Gastroesophageal sphincter (tissue), 4 donors: Measurements from ENCODE around the gene ABCC1. TPM values are rescaled to one million over a fixed set of nuclear protein-coding genes. Genes with fewer than 3 reads are reported as not detected.

Experiments used
- ATAC-seq: fragments of 150-250 bp; one replicate; pipeline ENCODE4 v1.9.1; 2016; ENCODE audit warnings: mild to moderate bottlenecking, moderate library complexity
- H3K27ac ChIP-seq, 4 donors: fragments of 200-600 bp; sonication (generic) in 3 of 4; 1 replicate in 3 of 4; 2 replicates in 1 of 4; pipeline ENCODE4 v1.5.1; 2016 to 2019
- H3K27me3 ChIP-seq: fragments of 200-600 bp; sonication (generic); one replicate; pipeline ENCODE4 v1.5.1; 2019
- H3K36me3 ChIP-seq, 2 donors: fragments of 200-600 bp; sonication (generic); one replicate each; pipeline ENCODE4 v1.5.1; 2019; ENCODE audit warnings: control low read depth in 1 of 2
- H3K4me1 ChIP-seq, 3 donors: fragments of 200-600 bp; sonication (generic); 1 replicate in 2 of 3; 2 replicates in 1 of 3; pipeline ENCODE4 v1.5.1; 2016 to 2019; ENCODE audit warnings: control low read depth in 2 of 3
- H3K4me3 ChIP-seq, 2 donors: fragments of 200-600 bp; sonication (generic); one replicate each; pipeline ENCODE4 v1.5.1; 2019; ENCODE audit warnings: mild to moderate bottlenecking in 1 of 2, moderate library complexity in 1 of 2
- H3K9me3 ChIP-seq, 3 donors: fragments of 200-600 bp; sonication (generic); one replicate each; pipeline ENCODE4 v1.5.1; 2017 to 2019; ENCODE audit warnings: control low read depth in 2 of 3
- EP300 ChIP-seq: sonication (generic); formaldehyde crosslinking; IDR thresholded peaks from one replicate; pipeline ENCODE4 v1.6.1; 2017; ENCODE audit warnings: antibody characterized with exemption, mild to moderate bottlenecking
- POLR2A ChIP-seq, 2 donors: fragments of 450-650 bp; IDR thresholded peaks; one replicate each; pipeline ENCODE4 v1.6.1; 2017; ENCODE audit warnings: antibody characterized with exemption in 2 of 2, mild to moderate bottlenecking in 2 of 2, moderate library complexity in 1 of 2
- POLR2AphosphoS5 ChIP-seq: sonication (generic); formaldehyde crosslinking; IDR thresholded peaks from one replicate; pipeline ENCODE4 v1.6.1; 2017; ENCODE audit warnings: antibody characterized with exemption
- WGBS, 2 donors: methylation state at CpG; one replicate each; pipeline ENCODE4 v1.1.5; 2018; ENCODE audit warnings: low coverage in 1 of 2; 5-methylcytosine and 5-hydroxymethylcytosine counted together
- total RNA-seq, 4 donors: library from RNA; depleted of rRNA; stranded (reverse); fragments of >200 nt; gene quantifications; one replicate each; pipeline ENCODE4 v1.1.0, GENCODE V29; 2016
- TF ChIP-seq, protein P1 (sequence below), 4 experiments: fragments of 200-600 bp in 2 of 4; fragments of 450-650 bp in 2 of 4; sonication (generic) in 1 of 4; IDR thresholded peaks; one replicate each; pipeline ENCODE4 v1.5.1; 2017 to 2019; ENCODE audit warnings: antibody characterized with exemption in 4 of 4, mild to moderate bottlenecking in 2 of 4, moderate library complexity in 2 of 4

Gene ABCC1
- total RNA-seq, 4 donors from 2014 or later = 50.8 to 122 (median 63.1) TPM

DNA sequence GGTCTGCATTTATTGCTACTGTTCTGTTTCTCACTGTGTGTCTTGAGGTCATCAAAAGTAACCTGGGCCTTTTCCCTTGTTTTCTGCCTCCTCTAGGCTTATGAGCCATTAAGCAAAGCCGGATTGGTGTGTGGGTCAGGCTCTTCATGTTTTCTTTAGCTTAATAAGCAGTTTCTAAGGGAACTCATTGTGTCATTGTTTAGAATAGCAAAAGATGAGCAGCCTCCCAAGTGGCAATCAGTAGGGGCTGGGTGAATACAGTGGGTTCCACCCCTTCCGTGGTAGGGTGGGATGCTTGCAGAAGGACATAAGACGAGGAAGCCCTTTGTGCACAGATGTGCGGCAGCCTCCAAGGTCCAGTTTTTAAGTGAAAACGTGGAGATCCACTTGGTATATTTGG lies 34.5 kb downstream of the ABCC1 start:
- peaks cover 0 to 85% (median 24%) of the 10 kb centered on the region in 3 donors for H3K4me1 ChIP-seq
- no peaks in the 10 kb centered on the region for H3K9me3 ChIP-seq
- peak overlapping the region in 3 of 4 donors; percentile 69 to 83 (median 81) for H3K27ac ChIP-seq
- TF ChIP-seq POLR2AphosphoS5 (peak; percentile 8), EP300 (no peak)
- TF ChIP-seq, protein P1, sequence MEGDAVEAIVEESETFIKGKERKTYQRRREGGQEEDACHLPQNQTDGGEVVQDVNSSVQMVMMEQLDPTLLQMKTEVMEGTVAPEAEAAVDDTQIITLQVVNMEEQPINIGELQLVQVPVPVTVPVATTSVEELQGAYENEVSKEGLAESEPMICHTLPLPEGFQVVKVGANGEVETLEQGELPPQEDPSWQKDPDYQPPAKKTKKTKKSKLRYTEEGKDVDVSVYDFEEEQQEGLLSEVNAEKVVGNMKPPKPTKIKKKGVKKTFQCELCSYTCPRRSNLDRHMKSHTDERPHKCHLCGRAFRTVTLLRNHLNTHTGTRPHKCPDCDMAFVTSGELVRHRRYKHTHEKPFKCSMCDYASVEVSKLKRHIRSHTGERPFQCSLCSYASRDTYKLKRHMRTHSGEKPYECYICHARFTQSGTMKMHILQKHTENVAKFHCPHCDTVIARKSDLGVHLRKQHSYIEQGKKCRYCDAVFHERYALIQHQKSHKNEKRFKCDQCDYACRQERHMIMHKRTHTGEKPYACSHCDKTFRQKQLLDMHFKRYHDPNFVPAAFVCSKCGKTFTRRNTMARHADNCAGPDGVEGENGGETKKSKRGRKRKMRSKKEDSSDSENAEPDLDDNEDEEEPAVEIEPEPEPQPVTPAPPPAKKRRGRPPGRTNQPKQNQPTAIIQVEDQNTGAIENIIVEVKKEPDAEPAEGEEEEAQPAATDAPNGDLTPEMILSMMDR (IDR thresholded peaks at IDR 0.05) = no peak
- H3K4me3 ChIP-seq = no peak overlapping the region
- no peaks in the 10 kb centered on the region for H3K27me3 ChIP-seq
- peak; percentile 29 for ATAC-seq
- WGBS, 2 donors = 27 to 32% methylated on average over 5 of the region's 5 CpGs
- H3K36me3 ChIP-seq = peaks cover 0 to 4% of the 10 kb centered on the region in 2 donors

DNA sequence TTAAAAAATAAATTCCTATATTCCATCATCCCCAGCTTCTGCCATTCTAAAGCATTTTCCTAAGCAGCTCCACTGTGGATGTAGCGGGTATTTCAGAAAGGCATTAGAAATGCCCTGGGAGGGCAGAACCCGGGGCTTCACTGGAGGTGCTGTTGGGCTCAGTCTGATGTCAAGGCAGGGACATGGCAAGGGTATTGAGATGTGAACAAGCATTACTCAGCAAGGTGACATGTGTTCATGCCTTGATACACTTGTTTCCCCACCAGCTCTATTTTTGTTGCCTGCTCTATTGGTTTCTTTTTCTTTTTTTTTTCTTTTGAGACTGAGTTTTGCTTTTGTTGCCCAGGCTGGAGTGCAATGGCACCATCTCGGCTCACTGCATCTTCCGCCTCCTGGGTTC lies 35.7 kb downstream of the ABCC1 start:
- no peak overlapping the region for H3K4me3 ChIP-seq
- no peaks in the 10 kb centered on the region for H3K27me3 ChIP-seq
- peaks cover 0 to 90% (median 24%) of the 10 kb centered on the region in 3 donors for H3K4me1 ChIP-seq
- TF ChIP-seq POLR2A (IDR thresholded peaks at IDR 0.05) (no peak), POLR2AphosphoS5 (no peak), EP300 (no peak)
- TF ChIP-seq, protein P1 (IDR thresholded peaks at IDR 0.05) = no peak
- WGBS, 2 donors = 75 to 91% methylated on average over 2 to 4 of the region's 4 CpGs
- H3K27ac ChIP-seq = peak overlapping the region in 3 of 4 donors; percentile 81 to 86 (median 83)
- peaks cover 0 to 4% of the 10 kb centered on the region in 2 donors for H3K36me3 ChIP-seq
- ATAC-seq = no peak
- H3K9me3 ChIP-seq = no peaks in the 10 kb centered on the region

DNA sequence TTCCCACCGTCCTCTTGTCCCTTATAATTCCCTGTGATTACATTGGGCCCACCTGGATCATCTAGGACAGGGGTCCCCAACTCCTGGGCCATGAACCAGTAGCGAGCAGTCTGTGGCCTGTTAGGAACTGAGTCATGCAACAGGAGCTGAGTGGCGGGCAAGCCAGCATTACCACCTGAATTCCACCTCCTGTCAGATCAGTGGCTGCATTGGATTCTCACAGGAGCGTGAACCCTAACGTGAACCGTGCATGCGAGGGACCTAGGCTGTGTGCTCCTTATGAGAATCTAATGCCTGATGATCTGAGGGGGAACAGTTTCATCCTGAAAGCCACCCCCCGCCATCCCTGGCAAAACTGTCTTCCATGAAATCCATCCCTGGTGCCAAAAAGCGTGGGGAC lies 36.8 kb downstream of the ABCC1 start:
- Histone ChIP-seq H3K9me3 (no peaks in the 10 kb centered on the region), H3K27ac (peak overlapping the region in 3 of 4 donors; percentile 81 to 86 (median 83)), H3K27me3 (no peaks in the 10 kb centered on the region), H3K36me3 (peaks cover 0 to 4% of the 10 kb centered on the region in 2 donors), H3K4me3 (no peak overlapping the region), H3K4me1 (peaks cover 0 to 88% (median 20%) of the 10 kb centered on the region in 3 donors)
- no peak for ATAC-seq
- TF ChIP-seq, protein P1 (IDR thresholded peaks at IDR 0.05) = no peak
- TF ChIP-seq POLR2A (IDR thresholded peaks at IDR 0.05) (no peak), POLR2AphosphoS5 (no peak), EP300 (no peak)
- WGBS, 2 donors = 92% methylated on average over 4 of the region's 9 CpGs; no CpG with 5 or more reads in 1 of the 2 donors

DNA sequence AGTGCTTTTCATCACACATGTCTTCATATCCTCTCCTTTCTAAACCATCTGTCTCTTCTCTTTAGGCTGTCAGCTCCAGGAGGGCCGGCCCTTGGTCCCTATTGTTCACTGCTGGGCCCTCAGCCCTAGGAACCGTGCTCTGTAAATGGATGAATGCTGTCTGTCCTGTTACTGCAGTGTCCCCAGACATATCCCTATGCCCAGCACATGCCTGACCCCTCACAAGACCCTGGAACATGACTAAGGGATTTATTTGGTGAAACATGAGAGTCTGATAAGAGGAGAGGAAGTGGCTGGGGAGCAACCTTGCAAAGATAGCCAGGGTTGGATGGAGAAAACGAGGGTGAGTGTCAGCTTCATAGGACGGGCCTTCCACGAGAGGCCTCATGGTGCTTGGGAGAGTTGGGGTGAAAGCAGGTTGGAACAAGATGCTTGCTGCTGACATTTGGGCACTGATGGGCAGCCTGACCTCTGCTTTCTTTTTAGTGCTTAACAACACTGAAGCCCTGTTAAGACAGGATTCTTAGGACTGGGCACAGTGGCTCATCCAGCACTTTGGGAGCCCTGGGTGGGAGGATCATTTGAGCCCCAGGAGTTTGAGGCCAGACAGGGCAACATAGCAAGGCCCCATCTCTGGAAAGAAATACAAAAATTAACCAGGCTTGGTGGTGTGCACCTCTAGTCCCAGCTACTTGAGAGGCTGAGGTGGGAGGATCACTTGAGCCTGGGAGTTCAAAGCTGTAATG lies 39.0 kb downstream of the ABCC1 start:
- peak overlapping the region; percentile 67 to 86 (median 82) for H3K27ac ChIP-seq
- WGBS, 2 donors = 35 to 44% methylated on average over 4 to 5 of the region's 5 CpGs
- no peaks in the 10 kb centered on the region for H3K27me3 ChIP-seq
- TF ChIP-seq EP300 (no peak), POLR2AphosphoS5 (no peak), POLR2A (IDR thresholded peaks at IDR 0.05) (no peak)
- TF ChIP-seq, protein P1 (IDR thresholded peaks at IDR 0.05) = no peak
- peaks cover 0 to 95% (median 14%) of the 10 kb centered on the region in 3 donors for H3K4me1 ChIP-seq
- H3K36me3 ChIP-seq = no peaks in the 10 kb centered on the region
- peak; percentile 37 for ATAC-seq
- no peak overlapping the region for H3K4me3 ChIP-seq
- no peaks in the 10 kb centered on the region for H3K9me3 ChIP-seq

DNA sequence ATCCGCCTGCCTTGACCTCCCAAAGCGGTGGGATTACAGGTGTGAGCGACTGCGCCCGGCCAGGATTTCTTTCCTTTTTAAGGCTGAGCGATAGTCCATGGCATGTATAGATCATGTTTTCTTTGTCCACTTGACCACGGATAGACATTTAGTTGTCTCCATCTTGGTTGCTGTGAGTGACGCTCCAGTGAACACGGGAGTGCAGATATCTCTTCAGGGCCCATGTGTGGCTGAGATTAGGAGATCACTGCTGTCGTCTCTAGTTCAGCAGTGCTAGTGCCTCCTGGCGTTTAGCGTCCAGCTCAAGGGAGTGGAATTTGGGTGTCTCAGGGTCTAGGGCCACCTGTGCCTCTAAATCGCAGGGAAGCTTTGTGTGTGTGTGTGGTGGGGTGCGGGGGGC lies 41.5 kb downstream of the ABCC1 start:
- peak overlapping the region in 3 of 4 donors; percentile 81 to 85 (median 83) for H3K27ac ChIP-seq
- no peaks in the 10 kb centered on the region for H3K27me3 ChIP-seq
- no peak for ATAC-seq
- no peak for TF ChIP-seq POLR2AphosphoS5
- TF ChIP-seq POLR2A (IDR thresholded peaks at IDR 0.05) = no peak
- TF ChIP-seq, protein P1 (IDR thresholded peaks at IDR 0.05) = no peak
- TF ChIP-seq EP300 = no peak
- H3K9me3 ChIP-seq = no peaks in the 10 kb centered on the region
- H3K4me1 ChIP-seq = peaks cover 0 to 97% (median 25%) of the 10 kb centered on the region in 3 donors
- H3K36me3 ChIP-seq = no peaks in the 10 kb centered on the region
- H3K4me3 ChIP-seq = no peak overlapping the region
- 80 to 88% methylated on average over 2 to 6 of the region's 14 CpGs for WGBS, 2 donors
